ENCODE results near the gene VEGFC. TPM values are rescaled to one million over a fixed set of nuclear protein-coding genes. Genes with fewer than 3 reads are reported as not detected.
A peak's percentile ranks its signal among the peaks of the same experiment; 100 is the strongest.

Gene VEGFC
- total RNA-seq, 4 donors from 2014 or later: 34.4 to 58.7 (median 43.0) TPM

GRCh38 chr4:176753049-176753448, 39.7 kb downstream of the VEGFC start:
- intact Hi-C loops (cut with DNase I): no loop called here
- Histone ChIP-seq H3K4me1 (peaks cover 0 to 11% of the 10 kb centered on the region in 2 donors), H3K9me3 (no peaks in the 10 kb centered on the region), H3K4me3 (replicated peaks in 1 of 3) (no peak overlapping the region), H3K27me3 (no peaks in the 10 kb centered on the region), H3K27ac (no peak overlapping the region), H3K36me3 (no peaks in the 10 kb centered on the region)
- TF ChIP-seq CTCF (IDR thresholded peaks at IDR 0.05): no peak
- no peak for TF ChIP-seq POLR2A (IDR thresholded peaks at IDR 0.05)
- no peak for DNase-seq
- 79 to 85% methylated on average over 3 of the region's 3 CpGs for WGBS, 2 donors

GRCh38 chr4:176752191-176752749, 40.5 kb downstream of the VEGFC start:
- TF ChIP-seq CTCF (IDR thresholded peaks at IDR 0.05): no peak
- TF ChIP-seq POLR2A (IDR thresholded peaks at IDR 0.05): no peak
- 78 to 80% methylated on average over 6 of the region's 6 CpGs for WGBS, 2 donors
- H3K27ac ChIP-seq: no peak overlapping the region

GRCh38 chr4:176751061-176751460, 41.7 kb downstream of the VEGFC start:
- TF ChIP-seq POLR2A (IDR thresholded peaks at IDR 0.05) (no peak), CTCF (IDR thresholded peaks at IDR 0.05) (no peak)
- whole genome bisulfite sequencing, 2 donors: 65 to 68% methylated on average over 2 of the region's 2 CpGs
- intact Hi-C loops (cut with DNase I): no loop called here

More at GRCh38 chr4:176752191-176752749, 40.5 kb downstream of the VEGFC start:
- Histone ChIP-seq H3K4me1 (peaks cover 3 to 11% of the 10 kb centered on the region in 2 donors), H3K9me3 (no peaks in the 10 kb centered on the region), H3K4me3 (replicated peaks in 1 of 3) (no peak overlapping the region), H3K27me3 (no peaks in the 10 kb centered on the region), H3K36me3 (no peaks in the 10 kb centered on the region)
- intact Hi-C loops (cut with DNase I): no loop called here
- no peak for DNase-seq

GRCh38 chr4:176746846-176747245, 45.9 kb downstream of the VEGFC start:
- WGBS, 2 donors: 94% methylated on average over 3 of the region's 3 CpGs
- DNase-seq: no peak

More at GRCh38 chr4:176751061-176751460, 41.7 kb downstream of the VEGFC start:
- Histone ChIP-seq H3K4me1 (peaks cover 5 to 6% of the 10 kb centered on the region in 2 donors), H3K36me3 (no peaks in the 10 kb centered on the region), H3K27ac (peak overlapping the region in 1 of 3 donors; percentile 13), H3K27me3 (no peaks in the 10 kb centered on the region), H3K9me3 (no peaks in the 10 kb centered on the region), H3K4me3 (replicated peaks in 1 of 3) (no peak overlapping the region)
- DNase-seq: no peak

More at GRCh38 chr4:176746846-176747245, 45.9 kb downstream of the VEGFC start:
- H3K9me3 ChIP-seq: no peaks in the 10 kb centered on the region
- H3K27me3 ChIP-seq: no peaks in the 10 kb centered on the region
- TF ChIP-seq CTCF (IDR thresholded peaks at IDR 0.05) (no peak), POLR2A (IDR thresholded peaks at IDR 0.05) (no peak)
- no peak overlapping the region for H3K4me3 ChIP-seq (replicated peaks in 1 of 3)
- intact Hi-C loops (cut with DNase I): no loop called here
- no peaks in the 10 kb centered on the region for H3K36me3 ChIP-seq
- H3K27ac ChIP-seq: no peak overlapping the region
- peaks cover 5 to 6% of the 10 kb centered on the region in 2 donors for H3K4me1 ChIP-seq
